RWPE2 (cell line): Measurements from ENCODE around the gene SSC5D.

Experiments
- ATAC-seq: fragments of 200-7000 bp; cut with Tn5 transposase; 3 replicates; pipeline ENCODE4 v1.9.1; 2021; ENCODE audit warnings: low read depth
- DNase-seq: peaks from one replicate; pipeline ENCODE4 v3.0.0-alpha.2; 2020; ENCODE audit warnings: low spot score
- H3K27ac ChIP-seq: fragments of 450-650 bp; 2 replicates; pipeline ENCODE4 v1.5.1; 2017; ENCODE audit warnings: mild to moderate bottlenecking; ENCODE audit not compliant: poor library complexity, severe bottlenecking
- H3K27me3 ChIP-seq: fragments of 250-450 bp; sonication (Bioruptor Pico); 2 replicates; pipeline ENCODE4 v1.5.1; 2021; ENCODE audit warnings: mild to moderate bottlenecking, moderate library complexity; ENCODE audit not compliant: insufficient read depth, poor library complexity, severe bottlenecking
- H3K36me3 ChIP-seq: fragments of 250-450 bp; sonication (Bioruptor Pico); 2 replicates; pipeline ENCODE4 v1.5.1; 2020; ENCODE audit warnings: low read depth, mild to moderate bottlenecking, moderate library complexity
- H3K4me1 ChIP-seq: fragments of 250-450 bp; sonication (Bioruptor Pico); 2 replicates; pipeline ENCODE4 v1.5.1; 2021; ENCODE audit warnings: mild to moderate bottlenecking, moderate library complexity; ENCODE audit not compliant: insufficient read depth, poor library complexity, severe bottlenecking
- H3K4me3 ChIP-seq: fragments of 250-450 bp; sonication (Bioruptor Pico); 2 replicates; pipeline ENCODE4 v1.5.1; 2021; ENCODE audit warnings: mild to moderate bottlenecking, moderate library complexity; ENCODE audit not compliant: severe bottlenecking
- H3K9me3 ChIP-seq: fragments of 250-450 bp; sonication (Bioruptor Pico); 2 replicates; pipeline ENCODE4 v1.5.1; 2021; ENCODE audit warnings: mild to moderate bottlenecking, moderate library complexity; ENCODE audit not compliant: severe bottlenecking
- CTCF ChIP-seq: fragments of 450-650 bp; IDR thresholded peaks from one replicate; pipeline ENCODE4 v1.5.1; 2017; ENCODE audit warnings: mild to moderate bottlenecking, moderate library complexity; ENCODE audit not compliant: poor library complexity, severe bottlenecking

The SSC5D gene

DNA sequence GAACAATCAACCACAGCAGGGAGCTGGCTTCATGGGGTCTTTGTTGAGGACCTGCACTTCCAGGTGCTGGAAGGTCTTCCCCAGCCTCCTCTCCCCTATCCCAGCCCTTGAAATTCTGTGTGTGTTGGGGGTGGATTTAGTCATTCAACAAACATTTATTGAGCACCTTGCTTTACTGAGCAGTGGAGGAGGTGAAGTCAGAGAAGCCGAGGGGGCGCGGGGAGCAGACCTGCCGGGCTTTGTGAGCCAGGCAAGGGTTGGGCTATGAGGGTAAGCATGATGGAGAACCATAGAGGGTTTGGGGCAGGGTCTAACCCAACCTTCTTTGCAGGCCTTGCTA, 20.2 kb upstream of the SSC5D start:
- Histone ChIP-seq H3K9me3 (no peaks in the 10 kb centered on the region), H3K4me3 (no peak overlapping the region), H3K4me1 (no peaks in the 10 kb centered on the region), H3K27me3 (no peaks in the 10 kb centered on the region), H3K36me3 (no peaks in the 10 kb centered on the region), H3K27ac (no peak overlapping the region)
- no peak for DNase-seq
- ATAC-seq, result peak; percentile 13; the same call in 2 of the 3 replicates
- peak; percentile 77 for TF ChIP-seq CTCF

DNA sequence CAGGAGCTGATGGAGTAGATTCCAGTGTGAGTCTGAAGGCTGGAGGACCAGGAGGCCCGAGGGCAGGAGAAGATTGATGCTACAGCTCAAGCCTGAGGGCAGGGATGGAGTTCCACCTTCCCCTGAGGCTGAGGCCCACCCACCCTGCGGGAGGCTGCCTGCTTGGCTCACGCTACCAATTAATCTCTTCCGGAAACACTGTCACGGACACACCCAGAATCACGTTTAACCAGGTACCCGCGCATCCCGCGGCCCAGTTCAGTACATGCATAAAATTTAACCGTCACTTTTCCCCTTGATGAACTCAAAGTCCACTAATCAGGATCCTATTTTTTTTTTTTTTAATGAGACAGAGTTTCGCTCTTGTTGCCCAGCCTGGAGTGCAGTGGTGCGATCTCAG, 17.0 kb upstream of the SSC5D start:
- no peak for TF ChIP-seq CTCF
- DNase-seq, result no peak
- Histone ChIP-seq H3K4me1 (peaks cover 5% of the 10 kb centered on the region), H3K4me3 (no peak overlapping the region), H3K27ac (no peak overlapping the region), H3K9me3 (no peaks in the 10 kb centered on the region), H3K36me3 (no peaks in the 10 kb centered on the region), H3K27me3 (no peaks in the 10 kb centered on the region)
- ATAC-seq, result no peak

GRCh38 chr19:55472463-55472862, 15.8 kb upstream of the SSC5D start:
- Histone ChIP-seq H3K27ac (no peak overlapping the region), H3K4me1 (peaks cover 5% of the 10 kb centered on the region), H3K4me3 (no peak overlapping the region), H3K36me3 (no peaks in the 10 kb centered on the region), H3K9me3 (no peaks in the 10 kb centered on the region), H3K27me3 (no peaks in the 10 kb centered on the region)
- DNase-seq (no peak), ATAC-seq (peak; percentile 57; the same call in 2 of the 3 replicates)
- TF ChIP-seq CTCF, result no peak

DNA sequence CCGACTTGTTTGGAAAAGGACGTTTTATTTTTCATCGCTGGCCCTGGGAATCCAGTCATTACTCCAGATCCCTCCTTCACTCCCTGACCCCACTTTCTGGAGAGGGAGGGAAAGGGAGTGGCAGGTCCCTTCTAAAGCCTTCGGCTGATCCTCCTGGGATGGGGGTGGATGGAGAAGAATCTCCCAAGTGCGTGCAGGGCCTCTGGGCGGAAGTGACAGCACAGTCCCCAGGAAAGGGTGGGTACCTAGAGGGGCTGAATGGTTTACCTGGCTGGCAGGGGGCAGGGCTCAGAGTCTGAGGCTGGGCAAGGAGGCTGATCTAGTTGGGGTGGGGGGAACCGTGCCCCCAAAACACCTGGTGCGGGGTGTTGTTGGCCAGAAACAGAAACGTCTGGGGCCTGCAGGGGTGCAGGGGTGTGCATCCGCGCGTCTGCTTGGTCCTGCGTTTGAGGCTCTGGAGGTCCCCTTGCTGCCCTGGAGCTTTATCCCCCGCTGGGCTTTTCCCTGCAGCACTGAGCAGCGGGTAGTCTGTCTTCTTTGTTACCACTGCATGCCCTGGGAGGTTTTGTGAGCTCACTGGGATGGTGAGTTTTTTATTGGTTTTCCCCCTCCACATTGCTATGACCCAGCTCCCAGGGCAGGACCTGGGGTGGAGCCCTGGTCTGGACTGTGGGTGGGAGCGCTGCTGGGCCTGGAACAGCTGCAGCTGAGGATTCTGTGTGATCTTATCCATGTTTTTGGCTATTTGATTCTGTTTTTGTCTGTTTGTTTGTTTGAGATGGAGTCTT, 14.8 kb upstream of the SSC5D start:
- no peak for ATAC-seq
- DNase-seq, result no peak
- TF ChIP-seq CTCF, result no peak
- Histone ChIP-seq H3K27ac (peak overlapping the region; percentile 77), H3K27me3 (no peaks in the 10 kb centered on the region), H3K4me1 (peaks cover 9% of the 10 kb centered on the region), H3K9me3 (no peaks in the 10 kb centered on the region), H3K36me3 (no peaks in the 10 kb centered on the region), H3K4me3 (no peak overlapping the region)
